GM18861 (cell line): ENCODE measurements around the gene NPAS4.
A peak's percentile ranks its signal among the peaks of the same experiment; 100 is the strongest.
"Not testable (repeated sequence)": the region's sequence is repeated elsewhere in the genome, so short reads cannot be mapped to it uniquely, and the experiment has no call there.

Source experiments
- ATAC-seq: cut with Tn5 transposase; IDR thresholded peaks from one replicate; pipeline ENCODE4 v1.9.1; 2021; ENCODE audit not compliant: unreplicated experiment

The NPAS4 gene

DNA sequence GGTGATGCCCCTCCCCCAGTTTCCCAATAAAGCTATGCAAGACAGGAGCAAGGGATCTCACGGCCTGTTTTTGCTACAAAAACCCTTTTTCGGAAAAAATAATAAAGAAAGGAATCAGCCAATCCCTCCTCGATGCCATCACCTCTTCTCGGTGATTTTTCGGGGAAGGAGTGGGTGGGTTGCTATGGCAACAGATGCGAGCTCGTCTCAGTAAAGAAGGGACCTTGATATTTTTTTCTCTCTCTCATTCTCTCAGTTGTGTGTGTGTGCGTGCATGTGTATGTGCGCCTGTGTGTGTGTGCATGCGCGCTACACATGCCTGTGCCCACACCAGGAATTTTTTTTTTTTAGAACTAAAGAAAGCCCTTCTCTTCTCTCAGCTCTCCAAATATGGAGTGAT, 3.8 kb upstream of the NPAS4 start:
- ATAC-seq, result no peak

DNA sequence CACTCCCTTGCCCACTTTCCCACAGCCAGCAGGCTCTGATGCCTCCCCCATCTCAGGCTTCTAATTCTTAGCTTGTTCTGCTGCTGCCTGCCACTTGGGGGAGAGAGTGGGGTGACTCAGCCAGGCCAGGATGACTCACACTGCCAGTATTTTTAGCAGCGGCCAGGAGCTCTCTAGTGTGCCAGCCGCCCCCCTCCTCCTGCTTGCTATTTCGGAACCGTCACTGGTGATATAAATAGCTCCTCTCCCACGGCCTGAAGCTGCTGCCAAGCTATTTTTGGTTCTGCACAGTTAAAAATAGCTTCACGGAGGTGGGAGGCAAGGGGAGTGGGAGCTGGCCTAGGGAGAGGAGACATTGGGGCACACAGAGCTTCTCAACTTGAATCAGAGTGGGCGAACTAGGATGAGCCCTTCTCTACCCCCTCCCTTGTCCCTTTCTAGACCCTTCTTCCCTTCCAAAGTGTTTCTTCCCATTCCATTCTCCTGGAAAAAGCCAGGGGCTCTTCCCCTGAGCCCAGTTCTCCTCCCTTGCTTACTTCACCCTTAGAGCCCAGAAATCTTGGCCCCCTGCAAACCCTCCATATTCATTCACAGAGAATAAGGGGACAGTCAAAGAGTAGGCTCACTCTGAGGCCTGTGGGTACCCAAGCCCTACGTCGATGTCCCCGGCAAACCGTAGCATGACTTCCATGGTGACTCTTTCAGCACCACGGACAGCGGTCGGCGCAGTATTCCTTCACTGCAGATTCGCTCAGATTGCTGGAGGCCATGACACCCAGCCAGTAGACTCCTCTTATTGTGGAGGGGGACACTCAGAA, 2.5 kb upstream of the NPAS4 start:
- ATAC-seq, result no peak

DNA sequence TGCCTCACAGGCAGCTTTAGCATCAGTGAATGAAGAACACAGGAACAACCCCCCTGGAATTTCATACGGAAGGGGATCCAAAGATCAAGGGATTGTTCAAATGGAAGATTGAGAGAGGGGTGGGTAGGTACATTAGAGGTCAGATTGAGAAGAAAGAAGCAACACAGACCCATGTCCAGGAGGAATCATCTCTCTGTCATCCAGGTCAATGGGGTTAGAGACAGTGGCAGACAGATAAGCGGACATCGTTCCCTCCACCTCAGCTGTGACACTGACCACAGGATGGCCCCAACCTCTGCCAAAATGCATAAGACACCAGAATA, 1.9 kb upstream of the NPAS4 start:
- no peak for ATAC-seq

DNA sequence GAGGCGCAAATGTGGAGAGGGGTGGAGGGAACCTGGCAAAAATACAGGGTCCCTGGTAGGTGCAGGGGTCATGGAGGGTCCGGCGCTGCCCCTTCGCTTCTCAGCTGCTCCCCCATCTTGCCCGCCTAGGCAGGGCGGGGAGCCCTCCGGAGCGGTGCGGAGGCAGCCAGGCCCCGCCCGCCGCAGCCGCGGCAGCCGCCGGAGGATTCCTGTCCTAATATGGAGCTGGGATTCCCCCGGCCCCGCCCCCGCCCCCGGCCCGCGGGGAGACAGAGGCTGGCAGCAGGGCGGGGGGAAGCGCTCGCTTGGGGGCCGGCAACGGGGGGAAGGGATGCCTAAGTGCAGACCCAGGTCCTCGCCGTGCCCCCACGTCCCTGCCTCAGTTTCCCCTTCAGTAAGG, 1.0 kb upstream of the NPAS4 start:
- ATAC-seq, result no peak

DNA sequence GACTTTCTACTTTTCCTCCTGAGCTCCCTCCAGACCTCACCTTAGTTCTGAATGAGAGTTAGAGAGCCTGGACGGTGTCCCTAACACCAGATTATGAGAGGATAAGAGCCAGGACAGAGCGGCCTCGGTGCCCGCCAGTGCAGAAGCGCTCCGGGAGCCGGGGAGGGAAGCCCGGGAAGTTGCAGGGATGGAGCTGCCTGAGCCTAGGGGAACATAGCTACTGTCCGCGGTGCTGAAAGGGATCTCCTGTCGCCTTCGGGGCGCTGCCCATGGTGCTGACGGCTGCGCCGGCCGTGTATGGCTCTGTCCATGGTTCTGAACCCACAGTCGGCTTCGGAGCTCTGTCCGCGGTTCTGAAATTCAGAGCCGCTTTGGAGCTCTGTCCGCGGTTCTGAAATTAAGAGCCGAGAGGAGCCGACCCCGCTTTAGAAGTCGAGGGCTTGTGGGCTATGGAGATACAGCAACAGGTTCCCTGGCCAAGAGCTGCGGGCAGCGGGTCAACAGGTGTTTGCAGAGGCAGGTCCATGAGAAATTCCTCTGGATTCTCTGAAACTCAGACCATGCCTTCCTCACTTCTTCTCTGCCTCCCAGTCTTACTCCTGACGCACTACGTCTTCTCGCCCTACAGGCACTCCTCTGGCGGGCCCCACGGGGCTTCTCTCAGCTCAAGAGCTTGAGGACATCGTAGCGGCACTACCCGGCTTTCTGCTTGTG, 814 bp downstream of the NPAS4 start:
- ATAC-seq, result no peak

DNA sequence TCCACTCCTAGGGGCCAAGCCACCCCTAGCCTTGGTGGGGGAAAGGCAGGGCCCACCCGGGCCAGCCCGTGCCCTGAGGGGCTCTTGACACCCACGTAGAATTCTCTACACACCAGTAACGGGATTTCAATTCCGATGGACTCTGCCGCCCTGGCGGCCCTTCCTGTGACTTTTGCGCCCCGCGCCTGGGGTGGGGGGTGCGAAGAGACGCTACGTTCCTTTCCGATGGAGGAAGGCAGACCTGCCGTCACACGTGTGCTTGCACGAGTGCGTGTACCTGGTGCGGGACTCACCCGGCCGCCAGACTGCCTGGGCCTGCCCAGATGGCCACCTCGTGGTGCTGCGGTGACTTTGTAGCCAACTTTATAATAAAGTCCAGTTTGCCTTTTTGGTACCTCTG, 5.5 kb downstream of the NPAS4 start:
- ATAC-seq, result no peak

DNA sequence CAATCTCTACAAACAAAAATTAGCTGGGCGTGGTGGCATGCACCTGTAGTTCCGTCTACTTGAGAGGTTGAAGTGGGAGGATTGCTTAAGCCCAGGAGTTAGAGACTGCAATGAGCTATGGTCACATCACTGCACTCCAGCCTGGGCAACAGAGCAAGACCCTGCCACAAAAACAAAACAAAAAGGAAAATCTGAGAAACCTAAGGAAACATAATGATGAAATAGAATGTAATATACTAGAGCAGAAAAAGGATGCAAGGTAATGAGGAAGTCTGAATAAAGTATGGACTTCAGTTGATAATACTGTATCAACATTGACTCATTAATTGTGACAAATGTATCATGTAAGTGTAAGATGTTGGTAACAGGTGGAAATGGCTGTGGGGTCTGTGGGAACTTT, 8.1 kb downstream of the NPAS4 start:
- ATAC-seq, result no peak

DNA sequence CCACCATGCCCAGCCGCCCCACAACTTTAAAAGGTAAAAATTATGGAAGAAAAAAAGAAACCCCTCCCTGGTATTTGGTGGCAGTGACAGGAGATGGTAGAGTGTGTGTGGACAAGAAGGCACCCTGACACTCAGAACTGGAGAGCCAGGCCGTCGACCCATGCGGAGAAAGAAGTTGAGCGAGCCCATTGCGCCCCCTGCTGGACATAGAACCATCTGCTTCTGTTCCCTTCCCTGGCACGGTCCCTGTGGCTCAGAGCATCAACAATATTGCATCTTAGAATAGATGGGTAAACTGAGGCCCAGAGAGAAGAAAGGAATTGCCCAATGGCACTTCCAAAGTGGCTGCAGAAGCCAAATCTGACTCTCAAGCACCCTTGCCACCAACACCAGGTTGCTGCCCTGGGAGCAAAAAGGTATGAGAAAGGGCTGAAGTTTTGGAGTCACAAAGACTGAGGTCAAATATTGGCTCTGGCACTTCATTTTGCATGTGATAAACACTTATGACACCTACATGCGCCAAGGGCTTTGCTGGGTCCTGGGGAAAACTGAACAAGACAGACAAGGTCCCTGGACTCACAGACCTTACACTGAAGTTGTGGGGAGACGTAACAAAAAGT, 9.3 kb downstream of the NPAS4 start:
- no peak for ATAC-seq

DNA sequence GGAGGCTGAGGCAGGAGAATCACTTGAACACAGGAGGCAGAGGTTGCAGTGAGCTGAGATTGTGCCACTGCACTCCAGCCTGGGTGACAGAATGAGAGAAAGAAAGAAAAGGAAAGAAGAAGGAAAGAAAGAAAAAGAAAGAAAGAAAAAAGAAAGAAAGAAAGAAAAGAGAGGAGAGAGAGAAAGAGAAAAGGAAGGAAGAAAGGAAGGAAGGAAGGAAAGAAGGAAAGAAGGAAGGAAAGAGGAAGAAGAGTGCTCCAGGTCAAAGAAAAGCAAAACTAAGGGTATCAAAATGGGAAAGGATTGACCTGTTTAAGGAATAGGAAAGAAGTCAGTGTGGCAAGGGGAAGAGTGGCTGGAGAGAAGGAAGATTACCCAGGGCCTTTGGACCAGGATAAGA, 10.5 kb downstream of the NPAS4 start:
- ATAC-seq, result not testable (repeated sequence)

DNA sequence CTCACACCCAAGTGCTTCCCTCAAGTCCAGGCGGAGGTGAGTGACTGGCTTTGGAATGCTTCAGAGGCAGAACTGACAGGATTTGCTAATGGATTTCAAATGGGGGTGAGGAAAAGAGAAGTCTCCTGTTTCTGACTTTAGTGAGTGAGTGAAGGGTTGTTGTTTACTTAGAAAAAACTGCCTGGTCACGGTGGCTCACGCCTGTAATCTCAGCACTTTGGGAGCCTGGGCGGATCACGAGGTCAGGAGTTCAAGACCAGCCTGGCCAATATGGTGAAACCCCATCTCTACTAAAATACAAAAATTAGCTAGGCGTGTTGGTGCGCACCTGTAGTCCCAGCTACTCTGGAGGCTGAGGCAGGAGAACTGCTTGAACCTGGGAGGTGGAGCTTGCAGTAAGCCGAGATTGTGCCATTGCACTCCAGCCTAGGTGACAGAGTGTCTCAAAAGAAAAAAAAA, 11.1 kb downstream of the NPAS4 start:
- ATAC-seq, result not testable (repeated sequence)

DNA sequence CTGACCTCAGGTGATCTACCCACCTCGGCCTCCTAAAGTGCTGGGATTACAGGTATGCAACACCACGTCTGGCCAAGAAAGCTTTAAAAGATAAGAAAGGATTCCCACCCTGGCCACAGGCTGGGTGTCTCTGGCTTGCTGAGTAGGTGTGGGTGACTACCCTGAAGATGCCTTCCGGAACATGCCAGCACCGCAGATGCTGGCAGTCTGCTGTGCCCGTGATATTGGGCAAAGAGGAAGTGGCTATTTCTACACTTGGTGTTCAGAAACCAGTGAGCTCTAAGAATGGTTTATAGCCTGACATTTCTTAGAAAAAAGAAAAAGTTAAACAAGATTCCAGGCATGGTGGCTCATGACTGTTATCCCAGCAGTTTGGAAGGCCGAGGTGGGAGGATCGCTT, 11.8 kb downstream of the NPAS4 start:
- ATAC-seq, result no peak

DNA sequence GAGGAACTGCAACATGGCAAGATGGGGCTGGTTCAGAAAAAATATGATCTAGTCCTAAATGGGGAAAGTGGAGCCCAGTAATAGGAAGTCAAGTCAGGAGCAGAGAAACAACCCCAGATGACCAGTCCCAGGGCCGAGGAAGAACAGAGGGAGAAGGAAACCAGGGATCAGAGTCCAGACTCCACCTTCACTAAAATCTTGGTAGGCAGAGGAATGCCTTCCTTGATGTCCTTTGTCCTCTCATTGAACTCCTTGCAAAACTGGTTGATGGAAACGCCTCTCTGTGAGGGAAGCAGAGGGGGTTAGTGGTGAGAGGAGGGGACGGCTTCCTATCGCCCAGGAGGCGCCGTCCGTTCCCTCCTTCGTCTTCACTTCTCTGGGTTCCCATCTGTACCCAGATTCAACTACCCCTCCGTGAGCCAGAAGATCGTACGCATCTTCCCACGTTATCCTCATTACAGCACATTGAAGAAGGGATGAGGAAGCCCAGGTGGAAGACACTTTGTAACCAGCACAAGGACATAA, 17.2 kb downstream of the NPAS4 start:
- ATAC-seq, result no peak

DNA sequence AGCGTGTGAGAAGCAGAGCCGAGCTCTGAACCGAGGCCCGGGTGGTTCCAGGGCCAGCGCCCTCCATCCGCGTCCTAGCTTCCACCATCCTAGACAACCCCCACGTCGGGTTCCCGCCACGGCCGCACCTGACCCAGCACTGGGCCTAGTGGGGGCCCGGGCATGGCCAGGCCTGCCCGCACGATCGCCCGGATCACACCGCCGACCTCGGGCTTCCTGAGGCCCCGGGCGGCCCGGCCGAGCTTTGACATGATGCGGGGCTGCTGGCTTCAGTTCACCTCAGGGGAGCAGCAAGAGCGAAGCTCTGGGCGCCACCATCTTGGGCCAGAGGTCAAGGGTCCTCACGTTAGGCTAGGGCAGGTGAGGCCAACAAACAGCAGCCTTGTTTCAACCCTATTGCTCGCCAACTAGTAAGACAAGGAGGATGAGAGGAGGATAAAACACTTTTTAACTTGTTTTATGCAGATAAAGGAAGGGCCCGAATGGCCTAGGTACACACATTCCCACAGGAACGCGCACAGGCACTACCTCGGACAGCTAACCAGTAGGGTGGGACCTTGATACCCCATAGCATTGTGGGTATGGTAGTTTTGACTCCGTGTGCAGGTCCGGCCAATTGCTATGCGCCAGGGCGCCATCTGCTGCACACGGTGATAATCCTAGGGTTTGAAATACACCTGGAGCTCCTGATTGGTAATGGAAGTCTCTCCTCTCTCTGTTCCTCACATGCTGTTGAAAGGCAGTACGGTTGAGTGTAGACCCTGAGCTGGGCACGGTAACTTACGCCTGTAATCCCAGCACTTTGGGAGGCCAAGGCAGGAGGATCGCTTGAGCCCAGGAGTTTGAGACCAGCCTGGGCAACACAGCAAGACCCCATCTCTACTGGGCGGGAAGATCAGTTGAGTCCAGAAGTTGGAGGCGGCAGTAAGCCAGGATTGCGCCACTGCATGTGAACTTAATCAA, 17.9 kb downstream of the NPAS4 start, which contains the start of gene MRPL11:
MRPL11 (minus strand) TSS at position 345 of the 963 bp plus-strand sequence; CDS start at position 251, 94 bp downstream.
- peak; percentile 95 for ATAC-seq

DNA sequence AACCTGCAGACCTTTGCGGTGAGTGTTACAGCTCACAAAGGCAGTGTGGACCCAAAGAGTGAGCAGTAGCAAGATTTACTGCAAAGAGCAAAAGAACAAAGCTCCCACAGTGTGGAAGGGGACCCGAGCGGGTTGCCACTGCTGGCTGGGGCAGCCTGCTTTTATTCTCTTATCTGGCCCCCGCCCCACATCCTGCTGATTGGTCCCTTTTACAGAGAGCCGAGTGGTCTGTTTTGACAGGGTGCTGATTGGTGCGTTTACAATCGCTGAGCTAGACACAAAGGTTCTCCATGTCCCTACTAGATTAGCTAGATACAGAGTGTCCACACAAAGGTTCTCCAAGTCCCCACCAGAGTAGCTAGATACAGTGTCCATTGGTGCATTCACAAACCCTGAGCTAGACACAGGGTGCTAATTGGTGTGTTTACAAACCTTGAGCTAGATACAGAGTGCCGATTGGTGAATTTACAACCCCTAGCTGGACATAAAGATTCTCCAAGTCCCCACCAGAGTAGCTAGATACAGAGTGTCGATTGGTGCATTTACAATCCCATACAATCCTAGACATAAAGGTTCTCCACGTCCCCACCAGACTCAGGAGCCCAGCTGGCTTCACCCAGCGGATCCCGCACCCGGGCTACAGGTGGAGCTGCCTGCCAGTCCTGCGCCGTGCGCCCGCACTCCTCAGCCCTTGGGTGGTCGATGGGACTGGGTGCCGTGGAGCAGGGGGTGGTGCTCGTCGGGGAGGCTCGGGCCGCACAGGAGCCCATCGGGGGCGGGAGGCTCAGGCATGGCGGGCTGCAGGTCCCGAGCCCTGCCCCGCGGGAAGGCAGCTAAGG, 19.5 kb downstream of the NPAS4 start:
- ATAC-seq, result not testable (repeated sequence)

DNA sequence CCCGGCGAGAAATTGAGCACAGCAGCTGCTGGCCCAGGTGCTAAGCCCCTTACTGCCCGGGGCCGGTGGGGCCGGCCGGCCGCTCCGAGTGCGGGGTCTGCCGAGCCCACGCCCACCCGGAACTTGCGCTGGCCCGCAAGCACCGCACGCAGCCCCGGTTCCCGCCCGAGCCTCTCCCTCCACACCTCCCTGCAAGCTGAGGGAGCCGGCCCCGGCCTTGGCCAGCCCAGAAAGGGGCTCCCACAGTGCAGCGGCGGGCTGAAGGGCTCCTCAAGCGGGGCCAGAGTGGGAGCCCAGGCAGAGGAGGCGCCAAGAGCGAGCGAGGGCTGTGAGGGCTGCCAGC, 20.1 kb downstream of the NPAS4 start:
- not testable (repeated sequence) for ATAC-seq

DNA sequence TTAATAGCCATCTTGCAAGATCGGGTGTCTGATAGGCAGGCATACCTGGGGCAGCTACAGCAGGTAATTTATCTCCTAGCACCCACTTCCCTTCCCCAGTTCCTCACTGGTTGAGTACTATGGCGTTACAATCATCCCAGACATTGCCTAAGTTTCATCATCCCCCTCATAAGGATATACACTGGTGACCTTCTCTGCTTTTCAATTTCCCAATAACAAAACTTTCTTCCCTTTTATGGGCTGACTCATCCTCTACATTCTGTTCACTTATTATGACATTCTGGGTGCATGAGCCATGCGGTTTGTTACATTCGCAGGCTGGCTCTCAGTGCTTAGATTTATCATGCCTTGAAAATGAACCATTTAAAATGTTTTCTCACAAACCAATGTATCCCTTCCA, 22.8 kb downstream of the NPAS4 start:
- ATAC-seq, result no peak

DNA sequence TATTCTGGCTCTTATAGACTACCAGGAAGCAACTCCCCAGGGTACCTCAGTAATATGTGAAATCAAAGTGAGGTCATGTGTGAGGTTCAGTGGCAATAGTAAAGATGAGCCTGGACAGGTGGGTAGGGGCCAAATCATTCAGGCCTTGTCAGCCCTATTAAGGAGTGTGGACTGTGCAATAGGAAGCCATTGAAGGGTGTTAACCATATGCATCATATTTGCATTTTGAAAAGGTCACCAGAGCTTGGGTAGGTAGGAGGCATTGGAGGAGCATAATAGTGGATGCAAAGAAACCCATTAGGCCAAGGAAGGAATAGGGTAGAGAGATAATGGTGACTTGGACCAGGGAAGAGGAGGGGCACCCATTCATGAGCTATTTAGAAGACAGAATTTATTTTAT, 26.2 kb downstream of the NPAS4 start:
- ATAC-seq, result no peak

DNA sequence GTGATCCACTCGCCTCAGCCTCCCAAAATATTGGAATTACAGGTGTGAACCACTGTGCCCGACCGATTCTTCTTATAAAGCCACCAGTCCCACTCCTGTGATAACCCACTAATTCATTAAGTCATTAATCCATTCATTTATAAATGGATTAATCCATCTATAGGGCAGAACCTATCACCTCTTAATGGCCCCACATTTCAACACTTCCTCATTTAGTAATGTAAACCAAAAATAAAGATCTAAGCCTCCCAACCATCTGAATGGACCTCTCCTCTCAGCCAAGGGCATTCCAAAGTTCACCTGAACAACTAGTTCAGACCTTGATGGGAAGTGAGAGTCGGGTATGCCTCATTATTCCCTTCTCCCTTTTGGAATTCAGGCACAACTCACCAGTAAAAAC, 27.7 kb downstream of the NPAS4 start:
- ATAC-seq, result no peak

DNA sequence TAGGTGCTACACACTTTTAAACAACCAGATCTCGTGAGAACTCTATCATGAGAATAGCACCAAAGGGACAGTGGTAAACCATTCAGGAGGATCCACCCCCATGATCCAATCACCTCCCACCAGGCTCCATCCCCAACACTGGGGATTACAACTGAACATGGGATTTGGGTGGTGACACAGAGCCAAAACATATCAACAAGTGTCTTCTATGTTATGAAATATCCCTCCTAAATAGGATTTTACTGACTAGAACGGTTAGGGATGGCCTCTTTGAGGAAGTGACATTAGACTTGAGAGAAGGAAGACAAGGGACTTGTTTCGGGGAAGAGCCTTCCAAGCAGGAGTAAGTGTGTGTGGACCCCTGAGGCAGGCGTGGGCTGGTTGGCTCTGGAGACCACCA, 29.7 kb downstream of the NPAS4 start:
- no peak for ATAC-seq

DNA sequence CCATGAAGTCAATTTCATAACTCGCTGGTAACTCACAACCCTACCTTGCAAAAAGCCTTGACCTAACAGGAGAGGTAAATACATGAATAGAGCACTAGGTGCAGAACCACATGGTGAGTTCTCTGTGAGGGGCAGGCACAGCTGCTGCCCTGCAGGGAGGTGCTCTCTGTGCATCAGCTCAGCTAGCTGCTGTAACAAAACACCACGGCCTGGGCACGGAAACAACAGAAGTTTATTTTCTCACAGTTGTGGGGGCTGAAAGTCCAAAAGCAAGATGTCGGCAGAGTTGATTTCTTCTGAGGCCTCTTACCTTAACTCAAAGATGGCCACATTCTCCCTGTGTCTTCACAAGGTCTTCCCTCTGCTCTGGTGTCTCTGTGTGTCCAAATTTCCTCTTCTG, 30.8 kb downstream of the NPAS4 start:
- ATAC-seq, result no peak
